ENCODE results near the gene THOP1. TPM values are rescaled to one million over a fixed set of nuclear protein-coding genes. Genes with fewer than 3 reads are reported as not detected.

Gene THOP1
- total RNA-seq, 1 donor from 2014 or later, result 105 TPM

DNA sequence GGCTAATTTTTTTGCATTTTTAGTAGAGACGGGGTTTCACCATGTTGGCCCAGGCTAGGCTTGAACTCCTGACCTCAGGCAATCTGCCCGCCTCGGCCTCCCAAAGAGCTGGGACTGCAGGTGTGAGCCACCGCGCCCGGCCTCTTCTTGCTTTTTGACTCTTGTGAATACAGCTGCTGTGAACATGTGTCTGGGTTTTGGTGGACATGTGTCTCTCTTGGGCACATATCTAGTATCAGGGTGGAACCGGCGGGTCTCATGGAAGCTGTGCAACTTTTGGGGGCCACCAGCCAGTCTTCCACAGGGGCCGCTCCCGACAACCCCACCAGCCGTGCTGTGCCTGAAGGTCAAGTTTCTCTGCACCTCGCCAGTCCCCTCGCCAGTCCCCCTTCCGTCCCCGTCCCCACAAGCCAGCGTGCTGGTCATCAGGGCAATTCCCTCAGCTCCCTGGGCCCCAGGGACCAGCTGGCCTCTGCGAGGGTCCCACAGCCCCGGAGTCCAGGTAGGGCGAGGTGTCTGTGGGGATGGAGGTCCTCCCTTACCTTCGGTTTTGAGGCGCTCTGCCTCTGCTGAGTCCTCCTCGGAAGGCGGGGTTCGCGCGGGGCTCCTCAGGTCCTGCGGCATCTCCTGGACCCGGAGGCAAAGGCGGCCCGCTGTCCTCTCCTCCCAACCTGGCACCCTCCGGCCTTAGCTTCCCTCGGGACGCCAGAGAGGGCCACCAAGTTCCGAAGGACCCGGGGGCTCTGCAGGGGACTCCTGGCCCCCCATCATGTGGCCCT is 18.5 kb upstream of the THOP1 start:
- TF ChIP-seq EZH2phosphoT487 (IDR thresholded peaks at IDR 0.05), result no peak
- TF ChIP-seq EZH2 (IDR thresholded peaks at IDR 0.05), result no peak
- TF ChIP-seq, protein P1, sequence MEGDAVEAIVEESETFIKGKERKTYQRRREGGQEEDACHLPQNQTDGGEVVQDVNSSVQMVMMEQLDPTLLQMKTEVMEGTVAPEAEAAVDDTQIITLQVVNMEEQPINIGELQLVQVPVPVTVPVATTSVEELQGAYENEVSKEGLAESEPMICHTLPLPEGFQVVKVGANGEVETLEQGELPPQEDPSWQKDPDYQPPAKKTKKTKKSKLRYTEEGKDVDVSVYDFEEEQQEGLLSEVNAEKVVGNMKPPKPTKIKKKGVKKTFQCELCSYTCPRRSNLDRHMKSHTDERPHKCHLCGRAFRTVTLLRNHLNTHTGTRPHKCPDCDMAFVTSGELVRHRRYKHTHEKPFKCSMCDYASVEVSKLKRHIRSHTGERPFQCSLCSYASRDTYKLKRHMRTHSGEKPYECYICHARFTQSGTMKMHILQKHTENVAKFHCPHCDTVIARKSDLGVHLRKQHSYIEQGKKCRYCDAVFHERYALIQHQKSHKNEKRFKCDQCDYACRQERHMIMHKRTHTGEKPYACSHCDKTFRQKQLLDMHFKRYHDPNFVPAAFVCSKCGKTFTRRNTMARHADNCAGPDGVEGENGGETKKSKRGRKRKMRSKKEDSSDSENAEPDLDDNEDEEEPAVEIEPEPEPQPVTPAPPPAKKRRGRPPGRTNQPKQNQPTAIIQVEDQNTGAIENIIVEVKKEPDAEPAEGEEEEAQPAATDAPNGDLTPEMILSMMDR (IDR thresholded peaks at IDR 0.05), result no peak
- H3K36me3 ChIP-seq, result no peaks in the 10 kb centered on the region
- DNase-seq (ENCODE audit: low spot score), result no peak
- H3K27me3 Mint-ChIP-seq (ENCODE audit: insufficient read depth, low read depth), result no peaks in the 10 kb centered on the region
- no peaks in the 10 kb centered on the region for H3K4me1 ChIP-seq
- no peak overlapping the region for H3K27ac ChIP-seq
- peaks cover 40% of the 10 kb centered on the region for H4K20me1 ChIP-seq (ENCODE audit: low read depth)
- no peak overlapping the region for H3K9ac ChIP-seq
- no peak overlapping the region for H2AFZ ChIP-seq (replicated peaks)
- no peak overlapping the region for H3K4me2 ChIP-seq
- H3K9me3 ChIP-seq (ENCODE audit: low read depth), result no peaks in the 10 kb centered on the region
- peak overlapping the region; percentile 90 for H3K27ac Mint-ChIP-seq
- peaks cover 3% of the 10 kb centered on the region for H3K36me3 Mint-ChIP-seq
- no peaks in the 10 kb centered on the region for H3K9me3 Mint-ChIP-seq
- H3K4me3 ChIP-seq, result no peak overlapping the region
- H3K4me3 Mint-ChIP-seq, result no peak overlapping the region
- H3K79me2 ChIP-seq (ENCODE audit: low read depth), result peaks cover 34% of the 10 kb centered on the region
- peaks cover 6% of the 10 kb centered on the region for H3K4me1 Mint-ChIP-seq
- H3F3A ChIP-seq (ENCODE audit: low read depth), result no peaks in the 10 kb centered on the region
- no peaks in the 10 kb centered on the region for H3K27me3 ChIP-seq

DNA sequence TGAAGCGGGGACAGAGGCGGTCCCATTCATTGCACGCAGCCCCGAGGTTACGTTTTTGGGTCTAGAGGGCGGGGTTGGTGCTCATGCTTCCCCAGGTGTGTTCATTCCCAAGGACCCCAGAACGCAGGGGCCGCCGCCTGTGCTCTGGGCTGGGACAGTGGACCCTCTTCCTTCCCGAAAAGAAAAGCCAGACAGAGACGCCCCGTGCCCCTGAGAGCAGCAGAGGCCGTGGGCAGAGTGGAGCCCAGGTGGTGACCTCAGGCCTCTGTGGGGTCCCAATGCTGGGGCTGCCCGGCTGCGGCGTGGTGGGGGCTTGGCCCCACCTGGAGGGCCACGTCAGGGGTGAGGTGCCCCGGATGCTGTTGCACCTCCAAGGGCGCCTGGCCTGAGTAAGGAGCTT is 17.6 kb upstream of the THOP1 start:
- Mint-ChIP-seq H3K36me3 (peaks cover 3% of the 10 kb centered on the region), H3K27me3 (ENCODE audit: insufficient read depth, low read depth) (no peaks in the 10 kb centered on the region), H3K9me3 (no peaks in the 10 kb centered on the region), H3K4me3 (no peak overlapping the region), H3K4me1 (peaks cover 6% of the 10 kb centered on the region), H3K27ac (no peak overlapping the region)
- DNase-seq (ENCODE audit: low spot score), result no peak
- Histone ChIP-seq H3F3A (ENCODE audit: low read depth) (no peaks in the 10 kb centered on the region), H3K4me1 (no peaks in the 10 kb centered on the region), H3K27ac (no peak overlapping the region), H4K20me1 (ENCODE audit: low read depth) (peaks cover 48% of the 10 kb centered on the region), H3K36me3 (no peaks in the 10 kb centered on the region), H3K27me3 (no peaks in the 10 kb centered on the region), H3K4me2 (no peak overlapping the region), H2AFZ (replicated peaks) (no peak overlapping the region), H3K79me2 (ENCODE audit: low read depth) (peaks cover 42% of the 10 kb centered on the region), H3K4me3 (no peak overlapping the region), H3K9ac (no peak overlapping the region), H3K9me3 (ENCODE audit: low read depth) (no peaks in the 10 kb centered on the region)
- TF ChIP-seq EZH2 (IDR thresholded peaks at IDR 0.05), result no peak
- no peak for TF ChIP-seq EZH2phosphoT487 (IDR thresholded peaks at IDR 0.05)
- TF ChIP-seq, protein P1 (IDR thresholded peaks at IDR 0.05), result no peak

DNA sequence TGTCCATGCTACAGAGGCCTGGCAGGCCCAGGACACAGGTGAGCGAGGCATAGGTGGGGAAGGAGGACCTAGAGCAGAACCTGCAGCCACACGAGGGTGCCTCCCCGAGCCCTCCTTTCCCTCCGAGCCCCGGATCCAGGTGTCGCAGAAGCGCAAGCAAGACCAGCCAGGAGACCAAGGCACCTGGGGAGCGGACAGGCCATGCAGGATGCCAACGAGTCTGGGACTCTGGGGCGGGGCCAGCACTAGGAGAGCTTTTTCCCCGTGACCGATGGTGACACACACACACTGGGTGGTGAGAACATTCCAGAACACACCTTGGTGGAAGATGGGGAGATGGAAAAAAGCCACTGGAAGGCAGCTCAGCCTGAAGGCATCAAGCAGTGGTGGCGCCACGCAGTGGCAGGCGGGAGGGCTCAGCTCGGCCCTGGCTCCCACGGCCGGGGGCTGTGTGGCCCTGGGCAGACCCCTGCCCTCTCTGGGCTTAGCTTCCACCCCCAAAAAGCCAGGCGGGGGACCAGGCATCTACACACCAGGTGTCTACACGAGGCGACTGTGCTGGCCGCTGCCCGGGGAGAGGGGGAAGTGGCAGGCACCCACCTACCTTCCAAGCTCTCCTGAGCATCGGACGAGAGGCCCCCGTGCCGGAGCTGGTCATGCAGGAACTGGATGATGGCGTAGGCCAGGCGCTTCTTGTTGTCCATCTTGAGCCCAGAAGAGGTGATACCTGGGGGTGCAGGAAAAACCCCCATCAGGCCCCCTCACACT is 16.8 kb upstream of the THOP1 start:
- Mint-ChIP-seq H3K4me3 (no peak overlapping the region), H3K27me3 (ENCODE audit: insufficient read depth, low read depth) (no peaks in the 10 kb centered on the region), H3K9me3 (no peaks in the 10 kb centered on the region), H3K4me1 (peaks cover 6% of the 10 kb centered on the region), H3K36me3 (peaks cover 3% of the 10 kb centered on the region), H3K27ac (no peak overlapping the region)
- H3K36me3 ChIP-seq, result no peaks in the 10 kb centered on the region
- no peaks in the 10 kb centered on the region for H3K27me3 ChIP-seq
- no peak overlapping the region for H3K4me3 ChIP-seq
- no peak for DNase-seq (ENCODE audit: low spot score)
- H3K4me2 ChIP-seq, result no peak overlapping the region
- no peaks in the 10 kb centered on the region for H3K4me1 ChIP-seq
- H3K27ac ChIP-seq, result no peak overlapping the region
- TF ChIP-seq, protein P1 (IDR thresholded peaks at IDR 0.05), result no peak
- TF ChIP-seq EZH2 (IDR thresholded peaks at IDR 0.05) (no peak), EZH2phosphoT487 (IDR thresholded peaks at IDR 0.05) (no peak)
- H3F3A ChIP-seq (ENCODE audit: low read depth), result no peaks in the 10 kb centered on the region
- H3K9ac ChIP-seq, result no peak overlapping the region
- no peak overlapping the region for H2AFZ ChIP-seq (replicated peaks)
- peaks cover 45% of the 10 kb centered on the region for H4K20me1 ChIP-seq (ENCODE audit: low read depth)
- no peaks in the 10 kb centered on the region for H3K9me3 ChIP-seq (ENCODE audit: low read depth)
- H3K79me2 ChIP-seq (ENCODE audit: low read depth), result peaks cover 42% of the 10 kb centered on the region

Measured in neural progenitor cell (in vitro differentiated cells).